ENCODE data around the gene SLC2A6.

Gene SLC2A6

GRCh38 chr9:133526721-133527321, 47.9 kb upstream of the SLC2A6 start:
- Histone ChIP-seq H3K27ac (ENCODE audit: low read depth, low read length, poor library complexity, severe bottlenecking) (no peak overlapping the region), H2AFZ (ENCODE audit: low read length) (no peak overlapping the region), H3K4me1 (ENCODE audit: insufficient read depth, low read length, severe bottlenecking) (no peaks in the 10 kb centered on the region), H3F3A (ENCODE audit: insufficient read depth, low read length) (no peaks in the 10 kb centered on the region), H4K20me1 (ENCODE audit: insufficient read depth, low read length) (no peaks in the 10 kb centered on the region), H3K27me3 (ENCODE audit: insufficient read depth, low read length) (peaks cover 29% of the 10 kb centered on the region), H3K4me3 (ENCODE audit: low read depth, low read length, poor library complexity, severe bottlenecking) (no peak overlapping the region), H3K9ac (ENCODE audit: low read length) (no peak overlapping the region), H3K4me2 (ENCODE audit: low read length) (no peak overlapping the region), H3K9me2 (ENCODE audit: low read depth, low read length) (no peaks in the 10 kb centered on the region), H3K36me3 (ENCODE audit: insufficient read depth, low read length) (no peaks in the 10 kb centered on the region), H3K79me2 (ENCODE audit: insufficient read depth, low read length) (no peaks in the 10 kb centered on the region), H3K9me3 (ENCODE audit: low read length) (no peaks in the 10 kb centered on the region)
- TF ChIP-seq, protein P1, sequence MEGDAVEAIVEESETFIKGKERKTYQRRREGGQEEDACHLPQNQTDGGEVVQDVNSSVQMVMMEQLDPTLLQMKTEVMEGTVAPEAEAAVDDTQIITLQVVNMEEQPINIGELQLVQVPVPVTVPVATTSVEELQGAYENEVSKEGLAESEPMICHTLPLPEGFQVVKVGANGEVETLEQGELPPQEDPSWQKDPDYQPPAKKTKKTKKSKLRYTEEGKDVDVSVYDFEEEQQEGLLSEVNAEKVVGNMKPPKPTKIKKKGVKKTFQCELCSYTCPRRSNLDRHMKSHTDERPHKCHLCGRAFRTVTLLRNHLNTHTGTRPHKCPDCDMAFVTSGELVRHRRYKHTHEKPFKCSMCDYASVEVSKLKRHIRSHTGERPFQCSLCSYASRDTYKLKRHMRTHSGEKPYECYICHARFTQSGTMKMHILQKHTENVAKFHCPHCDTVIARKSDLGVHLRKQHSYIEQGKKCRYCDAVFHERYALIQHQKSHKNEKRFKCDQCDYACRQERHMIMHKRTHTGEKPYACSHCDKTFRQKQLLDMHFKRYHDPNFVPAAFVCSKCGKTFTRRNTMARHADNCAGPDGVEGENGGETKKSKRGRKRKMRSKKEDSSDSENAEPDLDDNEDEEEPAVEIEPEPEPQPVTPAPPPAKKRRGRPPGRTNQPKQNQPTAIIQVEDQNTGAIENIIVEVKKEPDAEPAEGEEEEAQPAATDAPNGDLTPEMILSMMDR (IDR thresholded peaks at IDR 0.05; ENCODE audit: low read length): no peak
- TF ChIP-seq EZH2 (IDR thresholded peaks at IDR 0.05; ENCODE audit: borderline replicate concordance, low read length): no peak

DNA sequence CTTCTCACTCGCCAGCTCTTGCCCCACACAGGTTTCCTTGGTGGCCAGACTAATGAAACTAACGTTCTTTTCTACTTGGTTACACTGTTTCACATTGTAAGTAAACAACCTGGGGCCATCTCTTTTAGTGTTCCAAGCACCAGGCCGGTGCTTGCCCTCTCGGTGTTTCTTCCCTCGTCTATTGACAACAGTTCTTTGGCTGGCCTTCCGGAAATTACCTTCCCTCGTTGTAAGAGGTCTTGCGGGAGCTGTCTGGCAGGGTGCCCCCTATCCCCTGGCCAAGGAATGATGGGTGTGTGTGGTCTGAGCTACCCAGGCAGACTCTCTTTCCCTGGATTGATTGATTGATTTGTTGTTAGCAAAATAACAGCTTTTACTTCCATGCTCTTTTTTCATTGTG, 46.8 kb upstream of the SLC2A6 start:
- H3K9me2 ChIP-seq (ENCODE audit: low read depth, low read length): no peaks in the 10 kb centered on the region
- TF ChIP-seq EZH2 (IDR thresholded peaks at IDR 0.05; ENCODE audit: borderline replicate concordance, low read length): no peak
- TF ChIP-seq, protein P1 (IDR thresholded peaks at IDR 0.05; ENCODE audit: low read length): no peak
- H3K79me2 ChIP-seq (ENCODE audit: insufficient read depth, low read length): no peaks in the 10 kb centered on the region
- no peak overlapping the region for H3K9ac ChIP-seq (ENCODE audit: low read length)
- no peaks in the 10 kb centered on the region for H3K9me3 ChIP-seq (ENCODE audit: low read length)
- H4K20me1 ChIP-seq (ENCODE audit: insufficient read depth, low read length): no peaks in the 10 kb centered on the region
- no peak overlapping the region for H3K4me2 ChIP-seq (ENCODE audit: low read length)
- H3K27ac ChIP-seq (ENCODE audit: low read depth, low read length, poor library complexity, severe bottlenecking): no peak overlapping the region
- H3K27me3 ChIP-seq (ENCODE audit: insufficient read depth, low read length): peaks cover 31% of the 10 kb centered on the region
- H3K36me3 ChIP-seq (ENCODE audit: insufficient read depth, low read length): no peaks in the 10 kb centered on the region
- H3K4me1 ChIP-seq (ENCODE audit: insufficient read depth, low read length, severe bottlenecking): no peaks in the 10 kb centered on the region
- H2AFZ ChIP-seq (ENCODE audit: low read length): no peak overlapping the region
- no peak overlapping the region for H3K4me3 ChIP-seq (ENCODE audit: low read depth, low read length, poor library complexity, severe bottlenecking)
- H3F3A ChIP-seq (ENCODE audit: insufficient read depth, low read length): no peaks in the 10 kb centered on the region

GRCh38 chr9:133524679-133525228, 45.9 kb upstream of the SLC2A6 start, which contains the start of gene MYMK:
Gene MYMK (minus strand): TSS chr9:133524959. CDS start chr9:133524844, 115 bp downstream.
- H3K4me3 ChIP-seq (ENCODE audit: low read depth, low read length, poor library complexity, severe bottlenecking): no peak within 1 kb of the TSS
- TF ChIP-seq, protein P1 (IDR thresholded peaks at IDR 0.05; ENCODE audit: low read length): no peak
- TF ChIP-seq EZH2 (IDR thresholded peaks at IDR 0.05; ENCODE audit: borderline replicate concordance, low read length): no peak
- no peaks in the 10 kb centered on the region for H3K9me3 ChIP-seq (ENCODE audit: low read length)
- peaks cover 28% of the 10 kb centered on the region for H3K27me3 ChIP-seq (ENCODE audit: insufficient read depth, low read length)
- no peak within 1 kb of the TSS for H3K4me2 ChIP-seq (ENCODE audit: low read length)
- no peaks in the 10 kb centered on the region for H3K4me1 ChIP-seq (ENCODE audit: insufficient read depth, low read length, severe bottlenecking)
- H2AFZ ChIP-seq (ENCODE audit: low read length): no peak within 1 kb of the TSS
- no peaks in the 10 kb centered on the region for H3K9me2 ChIP-seq (ENCODE audit: low read depth, low read length)
- H3K27ac ChIP-seq (ENCODE audit: low read depth, low read length, poor library complexity, severe bottlenecking): no peak within 1 kb of the TSS
- H3K36me3 ChIP-seq (ENCODE audit: insufficient read depth, low read length): no peaks in the 10 kb centered on the region
- H4K20me1 ChIP-seq (ENCODE audit: insufficient read depth, low read length): no peaks in the 10 kb centered on the region
- H3F3A ChIP-seq (ENCODE audit: insufficient read depth, low read length): no peaks in the 10 kb centered on the region
- H3K9ac ChIP-seq (ENCODE audit: low read length): no peak within 1 kb of the TSS
- H3K79me2 ChIP-seq (ENCODE audit: insufficient read depth, low read length): no peaks in the 10 kb centered on the region

All from OCI-LY1 (cell line).